GM12878 (cell line): ENCODE results near the gene ADGRD2.

Experiments
- CTCF ChIP-seq, 3 experiments: IDR thresholded peaks in 2 of 3; conservative IDR thresholded peaks in 1 of 3; 2 replicates each; pipeline ENCODE4 v1.5.1; 2011; ENCODE audit warnings: low read depth in 3 of 3, low read length in 3 of 3, mild to moderate bottlenecking in 3 of 3, control low read depth in 2 of 3, moderate library complexity in 2 of 3, inconsistent platforms in 1 of 3, mixed read lengths in 1 of 3; ENCODE audit not compliant: control insufficient read depth in 2 of 3, insufficient read depth in 1 of 3; ENCODE audit errors: extremely low read depth in 1 of 3
- EZH2 ChIP-seq: IDR thresholded peaks from 2 replicates; pipeline ENCODE4 v1.6.1; 2012; ENCODE audit warnings: low read depth, mild to moderate bottlenecking, control low read depth, inconsistent platforms, low read length, borderline replicate concordance; ENCODE audit not compliant: control insufficient read depth
- POLR2A ChIP-seq: IDR thresholded peaks from 2 replicates; pipeline ENCODE4 v1.6.1; 2011; ENCODE audit warnings: low read depth, mild to moderate bottlenecking, low read length
- POLR2AphosphoS5 ChIP-seq: IDR thresholded peaks from 2 replicates; pipeline ENCODE4 v1.6.1; 2011; ENCODE audit warnings: mild to moderate bottlenecking, low read length, inconsistent platforms
- RCOR1 ChIP-seq: conservative IDR thresholded peaks from 2 replicates; pipeline ENCODE4 v1.6.1; 2012; ENCODE audit warnings: low read depth, low read length, improper control_type of control experiment
- RFX5 ChIP-seq: IDR thresholded peaks from 2 replicates; pipeline ENCODE4 v1.6.1; 2011; ENCODE audit warnings: low read depth, low read length, improper control_type of control experiment
- SIN3A ChIP-seq: IDR thresholded peaks from 2 replicates; pipeline ENCODE4 v1.6.1; 2012; ENCODE audit warnings: low read depth, low read length, improper control_type of control experiment
- SMAD1 ChIP-seq: fragments of 450-650 bp; IDR thresholded peaks from 2 replicates; pipeline ENCODE4 v1.6.1; 2018; ENCODE audit warnings: mild to moderate bottlenecking, low read depth; ENCODE audit not compliant: partially characterized antibody
- ZZZ3 ChIP-seq: IDR thresholded peaks from 2 replicates; pipeline ENCODE4 v1.6.1; 2011; ENCODE audit warnings: low read depth; ENCODE audit not compliant: control insufficient read depth, insufficient read length

GRCh38 chr9:124403246-124403645 lies 47.0 kb upstream of the ADGRD2 start:
- TF ChIP-seq POLR2A (no peak), SMAD1 (no peak), RFX5 (no peak), ZZZ3 (no peak), EZH2 (no peak), POLR2AphosphoS5 (no peak), CTCF (IDR thresholded peaks at IDR 0.05 in 2 of 3, conservative IDR thresholded peaks at IDR 0.05 in 1 of 3; ENCODE audit: control insufficient read depth in 2 of 3, extremely low read depth in 1 of 3, insufficient read depth in 1 of 3, low read depth in 3 of 3, low read length in 3 of 3) (no peak), RCOR1 (no peak), SIN3A (no peak)
